Right ventricle myocardium inferior (tissue), 1 donor: Measurements from ENCODE around the gene CLIC5. TPM values are rescaled to one million over a fixed set of nuclear protein-coding genes. Genes with fewer than 3 reads are reported as not detected.
A peak's percentile ranks its signal among the peaks of the same experiment; 100 is the strongest.
"Not testable (repeated sequence)": the region's sequence is repeated elsewhere in the genome, so short reads cannot be mapped to it uniquely, and the experiment has no call there.

Experiments used
- ATAC-seq: fragments of 200-7000 bp; cut with Tn5 transposase; one replicate; pipeline ENCODE4 v1.9.1; 2020; ENCODE audit warnings: mild to moderate bottlenecking, moderate library complexity
- DNase-seq: peaks from one replicate; pipeline ENCODE4 v3.0.0; 2021; ENCODE audit errors: missing footprints
- intact Hi-C: fragments of 100-400 bp; cut with DNase I; formaldehyde crosslinking; loops from one replicate; pipeline ENCODE4 v1.11.0; 2022
- total RNA-seq: library from RNA; stranded (reverse); fragmentation: NEBNext Ultra II Directional; extraction: Animal tissue kit (Norgen Biotek cat#: 25700); gene quantifications from one replicate; pipeline ENCODE4 v1.2.1, GENCODE V29; 2021
- donor health status: DM: no; HTN: yes; CAD: no; lungs with severe emphysema.

The CLIC5 gene
- total RNA-seq, 1 donor from 2014 or later: 312 TPM

DNA sequence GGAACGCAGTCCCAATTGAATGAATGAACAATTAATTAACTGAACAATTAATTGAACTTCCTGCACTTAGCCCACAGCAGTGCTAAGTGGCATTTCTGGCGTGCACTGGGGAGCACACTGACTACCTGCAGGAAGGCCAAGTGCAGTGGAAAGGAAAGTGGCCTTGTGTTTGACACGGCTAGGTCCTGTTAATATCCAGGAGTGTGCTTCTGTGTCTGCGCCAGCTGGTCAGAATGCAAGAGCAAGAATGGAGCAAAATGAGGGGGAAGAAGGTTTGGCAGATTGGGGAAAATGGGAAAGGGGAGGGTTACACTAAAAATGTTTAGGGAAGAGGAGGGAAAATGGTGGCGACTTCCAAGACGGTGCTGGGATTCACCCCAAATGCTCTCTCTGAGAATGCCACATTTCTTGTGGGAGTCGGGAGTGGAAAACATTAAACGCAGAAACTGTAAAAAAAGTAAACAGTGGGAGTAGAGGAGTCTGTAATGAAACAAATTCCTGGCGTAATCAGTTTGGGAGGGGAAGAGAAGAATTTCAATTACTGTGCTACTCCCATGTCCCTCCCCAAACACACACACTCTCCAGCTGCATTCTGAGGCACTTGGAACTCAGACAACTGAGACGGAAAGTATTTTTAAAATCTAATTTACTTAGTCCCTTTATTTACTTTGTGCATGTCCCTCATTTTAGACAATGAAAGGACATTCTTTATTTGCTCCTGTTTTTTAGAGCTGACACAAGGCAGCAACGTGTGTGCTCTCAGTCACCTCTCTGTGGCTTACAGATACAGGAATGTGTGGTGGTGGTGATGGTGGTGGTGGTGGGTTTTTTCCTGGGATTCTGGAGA is 64.1 kb downstream of the CLIC5 start:
- DNase-seq: no peak
- ATAC-seq: no peak
- intact Hi-C loops: no loop called here

DNA sequence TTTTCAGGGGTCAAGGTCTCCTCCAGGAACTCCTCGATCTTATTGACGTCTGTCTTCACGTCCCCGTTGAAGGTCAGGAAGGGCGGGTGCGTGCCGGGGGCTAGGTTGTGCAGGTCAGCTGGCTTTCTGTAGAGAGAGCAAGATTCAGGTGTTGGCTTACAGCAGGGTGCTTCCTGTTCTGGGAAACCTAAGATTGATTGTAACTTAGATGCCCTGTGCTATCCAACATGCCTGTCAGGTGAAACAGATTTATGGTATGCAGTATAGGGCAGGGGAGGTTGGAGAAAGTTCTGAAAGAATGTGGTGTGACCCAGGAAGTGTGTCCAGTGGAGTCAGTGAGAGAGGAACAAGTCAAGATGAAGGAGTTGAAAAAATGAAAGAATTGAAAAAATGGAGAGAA is 66.4 kb downstream of the CLIC5 start:
- no peak for ATAC-seq
- intact Hi-C loops: loop anchor here (5.0 kb wide), 1 partner anchor 63 kb away; no protein-coding TSS in a partner anchor

DNA sequence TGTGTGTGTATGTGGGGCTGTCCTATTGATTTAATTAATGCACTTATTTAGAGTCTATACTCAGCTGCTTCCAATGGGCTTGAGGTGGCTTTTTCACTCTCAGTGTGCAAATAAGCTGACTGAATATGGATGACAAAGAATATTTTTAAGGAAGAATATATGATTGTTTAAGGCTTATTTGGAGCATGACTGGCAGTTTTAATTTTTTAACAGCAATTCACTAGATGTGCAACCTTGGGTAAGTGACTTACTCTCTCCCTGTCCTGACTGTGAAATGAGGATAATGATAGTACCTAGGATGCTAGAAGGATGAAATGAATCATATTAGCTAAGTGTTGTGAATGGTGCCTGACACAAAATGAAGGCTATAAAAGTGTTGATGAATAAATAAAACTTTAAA is 67.9 kb downstream of the CLIC5 start:
- no peak for ATAC-seq
- no peak for DNase-seq
- intact Hi-C loops: loop anchor here (5.0 kb wide), 1 partner anchor 64 kb away; no protein-coding TSS in a partner anchor

More for the DNA sequence above, 66.4 kb downstream of the CLIC5 start:
- DNase-seq: no peak

DNA sequence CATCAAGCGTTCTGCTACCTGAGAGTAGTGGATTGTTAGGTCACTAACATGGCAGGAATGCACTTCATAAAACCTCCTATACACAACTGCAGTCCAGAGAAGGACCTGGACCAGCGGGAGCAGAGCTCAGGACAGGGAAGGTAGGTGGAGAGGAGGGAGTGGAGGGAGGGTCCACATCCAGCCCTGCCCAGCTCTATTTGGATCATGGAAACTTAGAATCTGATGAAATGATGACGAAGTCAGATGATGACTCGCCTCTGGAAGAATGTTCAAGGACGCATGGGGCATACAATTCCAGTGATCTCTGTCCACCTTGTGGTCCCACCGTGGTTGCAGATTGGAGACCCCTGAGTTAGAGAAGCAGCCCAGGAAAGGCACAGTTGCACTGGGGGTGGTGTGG is 68.8 kb downstream of the CLIC5 start:
- ATAC-seq (no peak), DNase-seq (no peak)
- intact Hi-C loops: loop anchor here (5.0 kb wide), 1 partner anchor 65 kb away; no protein-coding TSS in a partner anchor

DNA sequence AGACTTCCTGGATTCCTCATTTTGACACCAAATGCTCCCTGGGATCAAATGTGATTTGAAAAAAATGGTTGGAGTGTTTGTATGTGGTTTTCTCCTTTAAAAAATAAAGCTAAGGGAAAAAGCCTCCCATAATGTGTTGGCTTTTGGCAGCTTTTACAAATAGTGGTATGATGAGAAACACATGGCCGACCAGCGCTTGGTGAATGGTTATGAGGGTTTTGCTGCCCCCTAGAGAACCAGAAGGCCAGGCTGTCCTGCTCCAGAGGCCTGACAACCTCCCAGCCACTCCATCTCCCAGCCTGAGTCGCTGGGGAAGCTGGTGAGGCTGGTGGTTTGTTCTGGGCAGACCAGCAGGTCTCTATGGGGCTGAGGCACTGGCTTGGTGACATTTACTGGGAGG is 69.3 kb downstream of the CLIC5 start:
- DNase-seq (no peak), ATAC-seq (peak; percentile 84)
- intact Hi-C loops: loop anchor here (5.0 kb wide), 1 partner anchor 66 kb away; no protein-coding TSS in a partner anchor

DNA sequence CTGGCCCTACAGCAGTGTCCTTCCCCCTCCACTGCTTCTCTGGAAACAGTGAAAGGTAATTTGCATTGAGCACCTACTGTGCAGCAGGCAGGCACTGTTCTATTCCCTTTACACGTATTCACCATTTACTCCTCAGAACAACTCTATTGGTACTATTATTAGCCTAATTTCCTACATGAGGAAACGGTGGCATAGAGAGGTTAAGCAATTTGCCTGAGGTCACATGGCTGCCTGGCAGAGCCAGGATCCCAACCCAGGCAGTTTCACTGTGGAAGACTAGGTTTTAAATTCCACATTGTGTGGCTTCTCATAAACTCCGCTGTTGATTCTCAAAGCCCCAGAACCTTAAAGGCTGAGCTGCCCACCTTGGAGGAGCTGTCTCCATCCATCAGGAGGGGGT is 72.7 kb downstream of the CLIC5 start:
- DNase-seq (no peak), ATAC-seq (no peak)
- intact Hi-C loops: no loop called here

DNA sequence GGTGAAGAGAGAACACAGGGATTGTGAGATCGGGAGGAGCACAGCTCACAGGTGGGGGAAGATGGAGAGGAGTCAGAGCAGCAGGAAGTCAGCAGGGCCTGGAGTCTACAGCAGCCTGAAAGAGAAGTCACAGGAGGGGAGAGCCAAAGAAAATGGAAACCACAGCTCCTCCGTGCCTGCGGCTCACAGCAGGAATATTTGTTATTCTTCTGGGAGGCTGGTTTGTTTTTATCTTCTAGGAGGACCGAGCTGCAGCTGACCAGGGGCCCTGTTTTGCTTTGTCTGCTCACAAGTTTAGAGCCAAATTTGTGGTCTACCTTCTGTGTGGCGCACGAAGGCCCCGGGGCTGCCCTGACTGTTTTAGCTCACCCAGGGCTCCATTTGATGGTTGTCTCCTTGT is 81.8 kb downstream of the CLIC5 start:
- intact Hi-C loops: loop anchor here (5.0 to 10.0 kb wide), 2 partner anchors 78 to 481 kb away; no protein-coding TSS in a partner anchor
- DNase-seq (no peak), ATAC-seq (no peak)

DNA sequence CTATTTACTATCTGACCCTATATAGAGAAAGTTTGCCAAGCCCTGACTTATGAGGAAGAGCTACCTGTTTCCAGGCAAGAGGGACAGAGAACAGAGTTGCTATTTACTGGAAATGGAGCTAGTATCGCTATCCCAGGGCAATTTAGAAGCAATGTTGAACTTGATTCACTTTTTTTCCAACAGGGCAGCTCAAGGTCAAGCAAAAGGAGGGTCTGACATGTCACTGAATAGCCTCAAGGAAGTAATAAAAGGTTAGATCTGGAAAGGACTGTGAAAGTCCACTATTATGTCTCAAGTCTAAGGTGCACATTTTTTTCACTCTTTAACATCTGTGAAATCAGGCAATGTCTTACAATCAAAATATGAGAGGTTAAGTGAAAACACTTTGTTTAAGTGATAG is 84.4 kb downstream of the CLIC5 start:
- intact Hi-C loops: loop anchor here (5.0 to 10.0 kb wide), 2 partner anchors 81 to 484 kb away; no protein-coding TSS in a partner anchor
- DNase-seq (no peak), ATAC-seq (no peak)

DNA sequence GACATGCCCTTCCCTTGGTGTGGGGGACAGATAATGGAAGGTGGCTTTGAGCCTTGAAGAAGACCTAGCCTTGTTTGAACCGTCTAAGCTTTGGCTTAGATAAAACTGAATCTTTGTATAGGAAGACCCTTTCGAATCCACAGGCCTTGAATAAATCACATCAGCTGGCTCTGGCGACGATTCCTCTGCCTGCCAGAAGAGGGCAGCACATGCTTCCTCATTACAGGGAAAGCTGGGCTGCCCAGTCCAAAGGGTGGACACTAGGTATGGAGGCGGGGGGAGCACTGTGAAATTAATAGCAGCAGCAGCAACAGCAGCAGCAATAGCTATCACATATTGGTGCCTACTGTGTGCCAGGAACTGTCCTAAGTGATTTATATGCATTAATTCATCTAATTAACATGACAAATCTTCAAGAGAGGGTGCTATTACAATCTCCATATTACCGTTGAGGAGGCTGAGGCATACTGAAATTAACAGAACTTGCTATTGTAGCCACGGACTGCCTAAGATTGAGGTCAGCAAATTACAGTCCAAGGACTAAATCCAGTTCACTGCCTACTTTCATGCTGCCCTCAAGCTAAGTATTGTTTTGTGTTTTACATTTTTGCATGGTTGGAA is 85.1 kb downstream of the CLIC5 start:
- DNase-seq: peak; percentile 80
- intact Hi-C loops: loop anchor here (1.0 to 10.0 kb wide), 3 partner anchors 82 to 484 kb away; no protein-coding TSS in a partner anchor
- ATAC-seq: peak; percentile 71

DNA sequence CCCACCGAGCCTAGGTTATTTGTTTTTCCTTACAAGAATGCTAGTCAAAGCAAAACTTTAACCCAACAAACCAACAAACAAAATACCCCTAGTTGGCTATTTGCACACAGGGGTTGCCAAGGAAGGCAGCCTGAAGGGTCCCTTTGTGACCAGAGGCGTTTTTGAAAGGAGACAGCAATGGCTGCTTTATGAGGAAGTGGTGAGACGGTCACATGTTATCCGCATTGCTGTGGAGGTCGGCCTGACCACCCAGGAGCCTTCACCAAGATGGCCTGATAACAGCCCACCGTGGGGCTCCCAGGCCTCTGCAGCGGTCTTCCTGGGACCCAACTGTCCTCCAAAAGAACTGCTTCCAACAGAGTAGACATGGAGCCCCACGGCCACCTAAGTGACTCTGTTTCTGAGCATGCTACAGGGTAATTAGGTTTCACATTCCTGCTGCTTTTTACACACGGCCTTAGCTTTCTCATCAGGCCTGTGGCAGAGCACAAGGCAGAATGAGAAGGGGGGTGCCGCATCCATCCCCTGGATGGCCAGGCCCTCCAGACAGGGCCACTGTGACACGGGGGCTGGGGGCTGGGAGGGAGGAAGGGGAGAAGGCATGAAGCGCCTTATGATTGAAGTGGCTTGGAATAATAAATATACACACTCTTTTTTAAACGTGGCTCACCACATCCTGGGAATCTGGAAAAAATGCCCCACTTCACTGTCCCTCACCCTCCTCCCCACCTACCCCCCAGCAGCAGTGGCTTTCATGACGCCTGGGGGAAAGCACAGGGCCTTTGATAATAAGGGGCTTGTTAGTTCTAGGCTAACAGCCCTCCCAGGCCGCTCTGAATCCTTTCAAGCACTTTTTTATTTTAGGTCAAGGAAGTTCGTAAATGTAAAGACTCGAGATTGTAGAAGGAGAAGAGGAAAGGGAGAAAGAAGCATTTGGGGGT is 86.0 kb downstream of the CLIC5 start:
- intact Hi-C loops: loop anchor here (1.0 to 10.0 kb wide), 5 partner anchors 83 to 1455 kb away; no protein-coding TSS in a partner anchor

DNA sequence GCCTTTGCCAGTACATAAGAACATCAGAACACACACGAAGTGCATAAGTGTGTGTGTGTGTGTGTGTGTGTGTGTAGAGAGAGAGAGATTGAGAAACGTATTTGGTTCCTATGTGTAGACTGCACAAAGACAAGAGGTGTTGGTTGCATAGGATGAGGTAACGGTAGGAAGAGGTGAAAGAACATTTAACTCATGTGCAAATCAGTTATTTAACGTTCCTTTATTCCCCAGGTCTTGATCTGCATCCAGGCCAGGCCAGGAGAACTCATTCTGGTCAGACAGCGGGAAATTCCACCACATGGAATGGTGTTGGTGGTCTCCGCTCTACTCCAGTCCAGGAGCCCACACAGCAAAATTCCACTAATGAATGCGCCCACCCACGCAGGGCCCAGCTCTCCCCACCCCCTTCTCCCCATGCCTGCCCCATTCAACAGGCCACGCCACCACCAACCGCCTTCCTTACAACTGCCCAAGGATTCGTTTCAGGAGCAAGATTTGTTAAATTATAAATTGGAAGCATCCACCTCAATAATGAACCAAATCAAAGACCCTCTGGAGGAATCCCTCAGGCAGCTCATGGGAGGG is 86.8 kb downstream of the CLIC5 start:
- intact Hi-C loops: loop anchor here (10.0 kb wide), 2 partner anchors 276 to 1454 kb away; no protein-coding TSS in a partner anchor
- no peak for DNase-seq
- no peak for ATAC-seq

More for the DNA sequence above, 86.0 kb downstream of the CLIC5 start:
- DNase-seq (no peak), ATAC-seq (no peak)

DNA sequence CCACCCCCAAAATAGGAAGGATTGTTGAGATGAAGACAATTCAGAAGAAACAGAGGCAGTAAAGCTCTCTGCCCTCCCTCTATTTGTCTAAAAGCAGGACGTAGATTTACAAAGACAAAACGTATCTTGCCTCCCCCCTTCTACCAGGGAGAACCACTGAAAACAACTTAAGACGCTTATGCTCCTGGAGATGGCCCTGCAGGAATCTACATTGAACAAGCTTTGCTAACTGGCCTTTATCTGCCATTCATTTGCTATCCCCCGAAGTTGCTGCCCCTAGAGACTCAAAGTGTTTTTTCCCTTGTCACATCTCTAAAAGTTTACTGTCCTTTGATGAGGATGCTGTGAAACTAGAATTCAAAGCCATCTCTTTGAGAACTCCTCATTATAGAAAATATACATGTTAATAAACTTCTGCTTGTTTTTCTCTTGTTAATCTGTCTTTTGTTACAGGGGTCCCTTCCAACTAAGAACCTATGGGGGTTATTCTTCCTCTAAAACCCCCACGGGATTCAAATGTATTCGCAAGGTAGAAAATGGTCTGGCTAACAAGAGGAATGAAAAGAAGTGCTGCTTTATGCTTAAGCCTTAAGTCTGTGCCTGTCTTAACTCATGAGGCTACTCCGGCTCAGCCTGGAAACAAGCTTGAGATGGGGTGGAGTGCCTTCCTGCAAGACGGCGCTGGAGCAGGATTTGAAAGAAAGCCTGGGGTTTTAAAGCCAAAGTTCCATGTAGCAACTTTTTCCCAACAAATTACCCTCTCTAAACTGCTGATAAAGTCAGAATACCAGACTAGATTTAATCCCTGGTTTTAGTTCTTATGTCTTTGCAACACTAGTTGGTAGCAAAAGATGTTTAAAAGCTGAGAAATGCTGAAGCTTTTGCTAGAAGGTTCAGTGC is 88.0 kb downstream of the CLIC5 start:
- intact Hi-C loops: loop anchor here (10.0 kb wide), 2 partner anchors 277 to 1453 kb away; no protein-coding TSS in a partner anchor
- DNase-seq (no peak), ATAC-seq (no peak)

DNA sequence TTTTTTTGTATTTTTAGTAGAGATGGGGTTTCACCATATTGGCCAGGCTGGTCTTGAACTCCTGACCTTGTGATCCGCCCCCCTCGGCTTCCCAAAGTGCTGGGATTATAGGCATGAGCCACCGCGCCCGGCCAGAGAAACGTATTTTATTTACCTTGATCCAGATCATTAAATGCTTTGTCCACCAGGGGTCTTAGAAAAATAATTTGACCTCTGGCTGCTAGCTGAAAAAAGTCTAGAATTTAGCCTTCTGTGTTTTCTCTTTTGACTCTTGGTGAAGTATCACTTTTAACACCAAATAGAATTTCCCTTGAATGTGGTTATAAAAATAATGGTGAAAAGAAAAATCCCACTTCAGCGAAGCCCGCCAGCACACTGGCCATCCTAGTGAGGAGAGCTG is 89.2 kb downstream of the CLIC5 start:
- DNase-seq, ATAC-seq: not testable (repeated sequence)
- intact Hi-C loops: loop anchor here (10.0 kb wide), 2 partner anchors 278 to 1452 kb away; no protein-coding TSS in a partner anchor

DNA sequence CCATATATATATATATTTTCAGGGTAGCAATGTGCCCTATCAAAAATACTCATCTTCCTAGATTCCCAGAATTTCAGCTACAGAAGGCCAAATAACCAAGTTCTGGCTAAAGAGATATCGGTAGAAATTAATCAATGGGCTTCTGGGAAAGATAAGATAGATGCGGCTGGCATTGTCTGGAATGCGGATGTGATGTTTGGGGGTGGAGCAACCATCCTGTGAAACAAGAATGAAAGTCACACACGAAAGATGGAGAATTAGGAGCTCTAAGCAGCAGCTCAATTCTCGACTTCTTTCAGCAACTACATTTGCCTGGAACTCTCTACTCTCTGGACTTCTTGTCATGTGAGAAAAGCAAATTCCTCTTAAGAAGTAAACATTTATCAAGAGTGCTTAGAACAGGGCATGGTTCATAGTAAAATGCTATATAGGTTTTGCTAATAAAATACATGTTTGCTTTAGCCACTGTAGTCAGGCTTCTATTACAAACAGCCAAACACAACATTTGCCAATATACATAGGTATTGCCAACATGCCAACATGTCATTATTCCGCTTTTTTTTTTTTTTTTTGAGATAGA is 90.8 kb downstream of the CLIC5 start:
- ATAC-seq: no peak
- DNase-seq: no peak
- intact Hi-C loops: loop anchor here (5.0 to 10.0 kb wide), 4 partner anchors 280 to 1450 kb away; no protein-coding TSS in a partner anchor

DNA sequence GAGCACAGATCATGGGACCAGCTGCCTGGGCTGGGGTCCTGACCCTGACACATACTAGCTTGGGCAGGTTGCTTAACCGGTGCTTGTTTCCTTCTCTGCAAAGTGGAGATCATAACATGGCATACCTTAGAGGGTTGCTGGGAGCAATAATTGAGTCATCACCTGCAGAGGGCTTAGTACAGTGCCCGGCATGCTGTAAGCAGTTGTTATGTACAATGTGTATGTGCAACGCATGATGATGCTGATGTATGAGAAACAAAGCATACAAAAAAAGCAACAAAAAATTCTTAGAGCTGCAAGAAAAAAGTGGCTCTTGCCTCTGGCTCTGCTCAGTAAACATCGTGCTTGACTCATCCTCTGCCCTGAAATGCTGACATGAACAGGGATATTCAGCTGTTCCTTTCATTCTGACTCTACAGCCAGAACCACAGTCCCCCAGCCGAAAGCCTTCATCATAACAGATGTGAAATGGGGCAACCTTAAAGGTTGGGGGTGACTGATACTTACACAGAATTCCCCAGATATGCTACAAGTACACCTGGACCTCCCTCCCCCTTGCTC is 91.7 kb downstream of the CLIC5 start:
- no peak for DNase-seq
- intact Hi-C loops: loop anchor here (5.0 to 10.0 kb wide), 4 partner anchors 281 to 1449 kb away; no protein-coding TSS in a partner anchor
- no peak for ATAC-seq

DNA sequence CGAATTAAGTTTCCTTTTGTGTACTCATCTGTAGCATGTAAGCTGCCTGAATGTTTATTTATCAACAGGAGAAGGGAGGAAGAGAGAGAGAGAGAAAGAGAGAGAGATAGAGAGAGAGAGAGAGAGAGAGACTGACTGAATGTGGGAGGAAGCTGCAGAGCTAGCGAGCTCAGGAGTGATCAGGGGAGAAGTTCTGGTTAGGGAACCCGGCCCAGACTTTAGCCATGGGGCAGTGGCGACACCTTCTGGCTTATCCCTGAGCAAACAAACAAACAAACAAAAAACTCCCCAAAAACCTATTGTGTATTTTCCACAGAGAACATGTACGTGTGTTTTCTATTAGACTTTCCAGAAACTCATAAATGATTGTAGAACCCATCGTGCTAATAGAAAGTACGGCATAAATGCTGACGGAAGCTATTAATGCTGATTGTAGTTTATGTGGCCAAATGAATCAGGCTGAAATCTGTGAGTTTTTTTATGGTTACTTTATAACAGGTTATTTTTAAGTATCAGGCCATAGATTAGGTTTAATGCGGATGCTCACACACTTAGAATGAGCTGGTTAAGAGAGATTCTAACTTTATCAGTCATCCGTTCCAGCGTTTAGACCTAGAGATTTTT is 92.8 kb downstream of the CLIC5 start:
- ATAC-seq (peak; percentile 81), DNase-seq (no peak)
- intact Hi-C loops: loop anchor here (5.0 to 10.0 kb wide), 4 partner anchors 282 to 1448 kb away; no protein-coding TSS in a partner anchor
